Ovary (tissue), 3 donors: ENCODE measurements around the gene TENT5A.

Experiments used
- EP300 ChIP-seq: sonication (generic); formaldehyde crosslinking; IDR thresholded peaks from one replicate; pipeline ENCODE4 v1.6.1; 2017; ENCODE audit warnings: antibody characterized with exemption
- POLR2A ChIP-seq: fragments of 450-650 bp; IDR thresholded peaks from one replicate; pipeline ENCODE4 v1.6.1; 2017; ENCODE audit warnings: antibody characterized with exemption, mild to moderate bottlenecking, moderate library complexity
- TF ChIP-seq, protein P1 (sequence below), 3 donors: fragments of 450-650 bp in 2 of 3; fragments of 200-600 bp in 1 of 3; IDR thresholded peaks; one replicate each; pipeline versions ENCODE4 v1.5.1 to v1.8.0; 2016 to 2022; ENCODE audit warnings: antibody characterized with exemption in 3 of 3, mild to moderate bottlenecking in 1 of 3
- donor health status: DM: no; HTN: no; CAD: no.

DNA sequence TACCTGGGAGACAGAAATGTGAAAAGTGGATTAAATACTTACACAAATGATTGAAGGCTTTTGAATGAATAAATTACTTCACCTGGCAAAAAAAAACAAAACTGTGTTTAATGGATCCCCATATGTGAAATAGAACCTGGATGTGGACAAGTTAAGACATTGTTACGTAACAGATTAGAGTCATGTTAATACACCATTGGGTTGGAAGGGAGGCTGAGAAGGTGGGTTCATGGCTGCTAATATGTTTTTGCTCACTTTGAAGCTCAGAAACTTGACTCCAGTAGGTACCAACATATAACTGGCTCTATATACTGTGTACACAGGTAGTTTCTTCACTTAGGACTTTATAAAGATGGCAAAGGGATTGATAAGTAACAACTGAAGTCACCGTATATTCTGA lies 21.4 kb upstream of the TENT5A start:
- TF ChIP-seq, protein P1, sequence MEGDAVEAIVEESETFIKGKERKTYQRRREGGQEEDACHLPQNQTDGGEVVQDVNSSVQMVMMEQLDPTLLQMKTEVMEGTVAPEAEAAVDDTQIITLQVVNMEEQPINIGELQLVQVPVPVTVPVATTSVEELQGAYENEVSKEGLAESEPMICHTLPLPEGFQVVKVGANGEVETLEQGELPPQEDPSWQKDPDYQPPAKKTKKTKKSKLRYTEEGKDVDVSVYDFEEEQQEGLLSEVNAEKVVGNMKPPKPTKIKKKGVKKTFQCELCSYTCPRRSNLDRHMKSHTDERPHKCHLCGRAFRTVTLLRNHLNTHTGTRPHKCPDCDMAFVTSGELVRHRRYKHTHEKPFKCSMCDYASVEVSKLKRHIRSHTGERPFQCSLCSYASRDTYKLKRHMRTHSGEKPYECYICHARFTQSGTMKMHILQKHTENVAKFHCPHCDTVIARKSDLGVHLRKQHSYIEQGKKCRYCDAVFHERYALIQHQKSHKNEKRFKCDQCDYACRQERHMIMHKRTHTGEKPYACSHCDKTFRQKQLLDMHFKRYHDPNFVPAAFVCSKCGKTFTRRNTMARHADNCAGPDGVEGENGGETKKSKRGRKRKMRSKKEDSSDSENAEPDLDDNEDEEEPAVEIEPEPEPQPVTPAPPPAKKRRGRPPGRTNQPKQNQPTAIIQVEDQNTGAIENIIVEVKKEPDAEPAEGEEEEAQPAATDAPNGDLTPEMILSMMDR (IDR thresholded peaks at IDR 0.05) = no peak
- TF ChIP-seq EP300 = no peak
- TF ChIP-seq POLR2A = no peak
